Activated naive CD8-positive, alpha-beta T cell treated with anti-CD3 and anti-CD28 coated beads, Interleukin-2, amount 50 U/mL, for 24 hours (primary cell): ENCODE results near the gene SLC22A7.
A peak's percentile ranks its signal among the peaks of the same experiment; 100 is the strongest.
"Not testable (repeated sequence)": the region's sequence is repeated elsewhere in the genome, so short reads cannot be mapped to it uniquely, and the experiment has no call there.

Experiments used
- ATAC-seq: fragments of 150-1000 bp; cut with Tn5 transposase; one replicate; pipeline ENCODE4 v1.10.0; 2021
- DNase-seq: peaks from one replicate; pipeline ENCODE4 v3.0.0; 2021
- H3K27ac Mint-ChIP-seq: one replicate; pipeline ENCODE4 v1.8.0; 2021; ENCODE audit warnings: mild to moderate bottlenecking, mixed read lengths
- H3K27me3 Mint-ChIP-seq: one replicate; pipeline ENCODE4 v1.8.0; 2021; ENCODE audit warnings: mixed read lengths
- H3K36me3 Mint-ChIP-seq: one replicate; pipeline ENCODE4 v1.8.0; 2021; ENCODE audit warnings: low read depth, mixed read lengths
- H3K4me1 Mint-ChIP-seq: one replicate; pipeline ENCODE4 v1.8.0; 2021; ENCODE audit warnings: mixed read lengths
- H3K4me3 Mint-ChIP-seq: one replicate; pipeline ENCODE4 v1.8.0; 2021; ENCODE audit warnings: mild to moderate bottlenecking, moderate library complexity, mixed read lengths
- H3K9me3 Mint-ChIP-seq: one replicate; pipeline ENCODE4 v1.8.0; 2021; ENCODE audit warnings: mixed read lengths

The SLC22A7 gene

DNA sequence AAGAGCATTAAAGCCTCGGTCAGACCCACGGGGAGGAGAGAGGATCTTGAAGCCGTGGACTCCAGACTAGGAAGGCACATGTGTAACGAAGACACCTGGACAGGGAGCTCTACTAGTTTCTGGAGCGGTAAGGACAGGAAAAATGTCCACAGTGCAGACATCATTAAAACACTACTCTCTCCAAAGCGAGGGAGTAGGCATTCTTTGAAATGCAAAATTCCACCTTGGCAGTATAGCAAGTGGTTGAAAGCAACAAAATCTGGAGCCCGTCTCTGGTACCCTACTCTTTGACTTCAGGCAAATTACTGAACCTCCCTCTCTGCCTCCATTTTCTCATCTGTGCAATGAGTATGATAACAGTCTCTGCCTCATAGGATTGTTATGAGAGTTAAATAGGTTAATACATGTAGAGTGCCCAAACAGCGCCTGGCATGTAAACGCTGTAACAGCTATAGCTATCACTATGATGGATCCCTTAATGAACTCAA lies 11.0 kb downstream of the SLC22A7 start:
- H3K27ac Mint-ChIP-seq = no peak overlapping the region
- H3K27me3 Mint-ChIP-seq = no peaks in the 10 kb centered on the region
- H3K4me3 Mint-ChIP-seq = peak overlapping the region; percentile 78
- no peaks in the 10 kb centered on the region for H3K9me3 Mint-ChIP-seq
- peaks cover 13% of the 10 kb centered on the region for H3K4me1 Mint-ChIP-seq
- ATAC-seq (no peak), DNase-seq (no peak)
- H3K36me3 Mint-ChIP-seq = no peaks in the 10 kb centered on the region

DNA sequence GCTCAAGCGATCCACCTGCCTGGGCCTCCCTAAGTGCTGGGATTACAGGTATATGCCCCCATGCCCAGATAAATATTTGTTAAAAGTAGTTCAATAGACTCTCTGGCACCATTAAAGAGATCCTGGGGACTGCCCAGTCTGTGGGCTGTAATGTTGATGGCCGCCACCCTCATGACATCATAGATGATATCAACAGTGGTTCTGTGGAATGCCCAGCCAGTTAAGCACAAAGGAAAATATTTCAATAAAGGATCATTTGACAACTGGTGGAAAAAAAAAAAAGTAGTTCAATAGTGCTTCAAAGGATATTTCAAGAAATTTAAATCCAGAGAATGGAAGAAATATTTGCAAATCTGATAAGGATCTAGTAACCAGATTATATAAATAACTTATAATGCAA lies 12.1 kb downstream of the SLC22A7 start:
- peaks cover 13% of the 10 kb centered on the region for H3K4me1 Mint-ChIP-seq
- DNase-seq = no peak
- no peaks in the 10 kb centered on the region for H3K9me3 Mint-ChIP-seq
- no peak for ATAC-seq
- no peaks in the 10 kb centered on the region for H3K36me3 Mint-ChIP-seq
- H3K27ac Mint-ChIP-seq = no peak overlapping the region
- H3K4me3 Mint-ChIP-seq = no peak overlapping the region
- H3K27me3 Mint-ChIP-seq = no peaks in the 10 kb centered on the region

DNA sequence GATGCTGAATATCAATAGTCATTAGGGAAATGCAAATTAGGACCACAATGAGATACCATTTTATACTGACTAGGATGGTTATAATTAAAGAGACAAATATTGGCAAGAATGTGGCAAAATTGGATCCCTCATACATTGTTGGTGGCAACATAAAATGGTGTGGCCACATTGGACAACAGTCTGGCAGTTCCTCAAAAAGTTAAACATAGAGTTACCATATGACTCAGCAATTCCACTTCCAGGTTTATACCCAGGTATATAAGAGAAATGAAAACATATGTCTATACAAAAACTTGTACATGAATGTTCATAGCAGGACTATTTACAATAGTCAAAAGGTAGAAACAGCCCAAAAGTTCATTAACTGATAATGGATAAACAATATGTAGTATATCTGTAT lies 12.6 kb downstream of the SLC22A7 start:
- peaks cover 13% of the 10 kb centered on the region for H3K4me1 Mint-ChIP-seq
- no peaks in the 10 kb centered on the region for H3K27me3 Mint-ChIP-seq
- H3K36me3 Mint-ChIP-seq = no peaks in the 10 kb centered on the region
- DNase-seq = no peak
- ATAC-seq = no peak
- H3K4me3 Mint-ChIP-seq = no peak overlapping the region
- H3K27ac Mint-ChIP-seq = no peak overlapping the region
- no peaks in the 10 kb centered on the region for H3K9me3 Mint-ChIP-seq

DNA sequence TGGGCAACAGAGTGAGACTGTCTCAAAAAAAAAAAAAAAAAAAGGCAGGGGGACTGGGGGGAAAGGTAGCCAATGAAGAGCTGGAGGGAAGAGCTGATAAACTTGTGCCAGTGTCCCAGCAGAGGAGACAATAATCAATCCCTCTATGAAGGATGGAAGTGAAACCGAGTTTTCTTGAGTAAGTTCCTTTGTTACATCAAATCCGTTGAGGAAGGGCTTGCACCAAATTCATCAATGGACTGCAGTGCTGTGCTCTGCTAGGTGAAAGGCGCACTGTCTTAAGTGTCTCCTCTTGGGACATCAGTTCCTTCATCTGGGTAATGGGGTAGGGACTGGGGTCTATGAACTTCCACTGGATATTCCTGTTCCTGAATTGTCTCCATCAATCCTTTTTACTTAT lies 13.6 kb downstream of the SLC22A7 start:
- Mint-ChIP-seq H3K4me3 (no peak overlapping the region), H3K27me3 (no peaks in the 10 kb centered on the region), H3K4me1 (peaks cover 13% of the 10 kb centered on the region), H3K27ac (no peak overlapping the region), H3K9me3 (no peaks in the 10 kb centered on the region), H3K36me3 (no peaks in the 10 kb centered on the region)
- DNase-seq (no peak), ATAC-seq (no peak)

- ATAC-seq (no peak), DNase-seq (no peak)
- Mint-ChIP-seq H3K4me1 (peaks cover 12% of the 10 kb centered on the region), H3K27me3 (no peaks in the 10 kb centered on the region), H3K4me3 (no peak overlapping the region), H3K27ac (no peak overlapping the region), H3K9me3 (no peaks in the 10 kb centered on the region), H3K36me3 (no peaks in the 10 kb centered on the region)
Measured at GRCh38 chr6:43313813-43314212, 15.8 kb downstream of the SLC22A7 start.

DNA sequence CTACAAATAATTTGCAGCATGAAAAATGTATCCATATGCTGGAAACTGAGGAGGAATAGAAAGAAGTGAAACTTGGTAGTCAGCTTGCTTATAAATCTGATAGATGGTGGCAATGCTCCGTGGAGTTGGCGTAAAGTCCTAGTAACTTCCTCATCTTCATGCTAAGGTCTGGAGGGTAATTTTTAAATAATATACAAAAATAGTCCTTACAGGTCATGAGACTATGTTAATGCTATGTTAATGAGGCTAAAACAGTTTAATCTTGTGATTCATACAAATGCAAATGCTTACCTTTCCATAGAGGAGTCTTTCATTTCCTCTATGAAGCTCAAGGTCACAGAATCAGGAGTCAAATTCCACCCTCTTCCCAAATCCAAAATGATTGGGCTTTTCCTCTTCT lies 20.0 kb downstream of the SLC22A7 start:
- no peaks in the 10 kb centered on the region for H3K27me3 Mint-ChIP-seq
- ATAC-seq = no peak
- no peaks in the 10 kb centered on the region for H3K36me3 Mint-ChIP-seq
- H3K9me3 Mint-ChIP-seq = no peaks in the 10 kb centered on the region
- DNase-seq = no peak
- no peak overlapping the region for H3K4me3 Mint-ChIP-seq
- H3K27ac Mint-ChIP-seq = no peak overlapping the region
- peaks cover 3% of the 10 kb centered on the region for H3K4me1 Mint-ChIP-seq

GRCh38 chr6:43325876-43326275 lies 27.8 kb downstream of the SLC22A7 start:
- DNase-seq (no peak), ATAC-seq (no peak)
- Mint-ChIP-seq H3K4me3 (no peak overlapping the region), H3K27me3 (no peaks in the 10 kb centered on the region), H3K36me3 (no peaks in the 10 kb centered on the region), H3K4me1 (no peaks in the 10 kb centered on the region), H3K9me3 (no peaks in the 10 kb centered on the region), H3K27ac (no peak overlapping the region)

DNA sequence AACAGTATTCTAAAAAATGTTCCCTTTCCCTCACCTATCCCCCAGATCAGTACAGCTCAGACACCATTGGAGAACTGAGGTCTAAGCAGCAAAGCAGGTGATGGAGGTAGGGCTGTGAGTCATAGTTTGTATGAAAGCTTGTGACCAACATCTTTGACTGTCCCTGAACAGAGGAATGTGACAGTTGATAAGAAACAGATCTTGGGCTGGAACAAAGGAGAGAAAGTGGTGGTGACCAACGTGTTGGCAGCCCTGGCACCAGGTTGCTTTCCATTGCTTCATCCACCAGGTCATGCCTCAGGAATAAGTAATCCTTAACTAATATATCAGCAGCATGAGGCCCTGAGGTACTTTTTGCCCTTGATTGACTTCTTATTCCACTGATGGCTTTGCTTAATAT lies 30.5 kb downstream of the SLC22A7 start:
- Mint-ChIP-seq H3K4me1 (peaks cover 12% of the 10 kb centered on the region), H3K27ac (no peak overlapping the region), H3K9me3 (no peaks in the 10 kb centered on the region), H3K4me3 (no peak overlapping the region), H3K36me3 (no peaks in the 10 kb centered on the region), H3K27me3 (no peaks in the 10 kb centered on the region)
- ATAC-seq = no peak
- no peak for DNase-seq

DNA sequence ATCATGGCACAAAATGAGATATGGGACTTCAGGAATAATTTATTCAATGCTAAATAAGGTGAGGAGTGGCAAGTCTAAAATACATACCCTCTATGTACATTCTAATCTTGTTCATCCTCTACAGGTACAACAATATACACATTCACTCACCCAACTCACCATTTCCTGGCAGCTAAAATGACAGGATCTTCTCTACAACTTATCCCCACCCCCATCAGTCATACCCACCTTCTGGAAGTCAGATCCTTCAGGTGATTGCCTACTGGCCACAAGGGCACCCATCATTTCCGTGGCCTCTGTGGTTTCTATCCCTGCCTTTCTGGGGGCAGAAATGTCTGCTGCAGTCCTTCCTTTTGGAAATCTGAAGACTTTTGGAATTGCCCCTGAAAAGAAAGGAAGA lies 33.4 kb downstream of the SLC22A7 start:
- H3K4me3 Mint-ChIP-seq = no peak overlapping the region
- H3K4me1 Mint-ChIP-seq = peaks cover 17% of the 10 kb centered on the region
- H3K27ac Mint-ChIP-seq = no peak overlapping the region
- H3K36me3 Mint-ChIP-seq = no peaks in the 10 kb centered on the region
- no peak for DNase-seq
- no peak for ATAC-seq
- no peaks in the 10 kb centered on the region for H3K27me3 Mint-ChIP-seq
- H3K9me3 Mint-ChIP-seq = no peaks in the 10 kb centered on the region

- Mint-ChIP-seq H3K9me3 (no peaks in the 10 kb centered on the region), H3K4me3 (no peak overlapping the region), H3K4me1 (peaks cover 17% of the 10 kb centered on the region), H3K27ac (no peak overlapping the region), H3K27me3 (no peaks in the 10 kb centered on the region), H3K36me3 (no peaks in the 10 kb centered on the region)
- no peak for DNase-seq
- no peak for ATAC-seq
Measured at GRCh38 chr6:43331891-43332290, 33.8 kb downstream of the SLC22A7 start.

- Mint-ChIP-seq H3K27ac (no peak overlapping the region), H3K4me1 (peaks cover 22% of the 10 kb centered on the region), H3K36me3 (peaks cover 3% of the 10 kb centered on the region), H3K4me3 (no peak overlapping the region), H3K9me3 (no peaks in the 10 kb centered on the region), H3K27me3 (no peaks in the 10 kb centered on the region)
- no peak for ATAC-seq
- DNase-seq = no peak
Measured at GRCh38 chr6:43334466-43335095, 36.5 kb downstream of the SLC22A7 start.

- H3K36me3 Mint-ChIP-seq = peaks cover 10% of the 10 kb centered on the region
Measured at GRCh38 chr6:43335469-43335868, 37.4 kb downstream of the SLC22A7 start.

DNA sequence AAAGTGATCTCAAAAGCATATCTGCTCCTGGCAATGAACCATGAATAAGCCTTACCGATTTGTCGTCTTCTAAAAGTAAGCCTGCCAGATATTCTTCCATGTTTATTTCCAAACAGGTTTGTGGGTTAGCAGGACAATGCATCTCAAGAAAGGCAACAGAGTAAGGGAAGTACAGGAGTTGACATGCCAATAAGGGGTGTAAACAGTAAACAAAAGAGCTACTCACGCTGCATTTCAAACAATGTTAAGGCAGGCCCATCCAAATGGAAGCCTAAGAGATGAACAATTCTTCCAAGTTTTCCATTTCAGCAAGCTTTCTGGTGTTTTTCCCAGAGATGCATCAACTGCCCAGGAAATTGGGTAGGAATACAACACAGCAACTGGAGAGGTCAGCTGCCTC lies 38.3 kb downstream of the SLC22A7 start:
- Mint-ChIP-seq H3K4me1 (peaks cover 20% of the 10 kb centered on the region), H3K4me3 (no peak overlapping the region), H3K9me3 (no peaks in the 10 kb centered on the region), H3K27me3 (no peaks in the 10 kb centered on the region), H3K36me3 (peaks cover 17% of the 10 kb centered on the region), H3K27ac (no peak overlapping the region)
- ATAC-seq (no peak), DNase-seq (no peak)

More at GRCh38 chr6:43335469-43335868, 37.4 kb downstream of the SLC22A7 start:
- Mint-ChIP-seq H3K4me1 (peaks cover 22% of the 10 kb centered on the region), H3K27ac (no peak overlapping the region), H3K9me3 (no peaks in the 10 kb centered on the region), H3K27me3 (no peaks in the 10 kb centered on the region), H3K4me3 (no peak overlapping the region)
- DNase-seq (no peak), ATAC-seq (no peak)

- ATAC-seq = no peak
- Mint-ChIP-seq H3K36me3 (peaks cover 25% of the 10 kb centered on the region), H3K9me3 (no peaks in the 10 kb centered on the region), H3K4me3 (no peak overlapping the region), H3K27me3 (no peaks in the 10 kb centered on the region), H3K4me1 (peaks cover 10% of the 10 kb centered on the region), H3K27ac (peak overlapping the region; percentile 36)
- no peak for DNase-seq
Measured at GRCh38 chr6:43338243-43338642, 40.2 kb downstream of the SLC22A7 start.

GRCh38 chr6:43339168-43339567 lies 41.1 kb downstream of the SLC22A7 start:
- Mint-ChIP-seq H3K4me1 (peaks cover 10% of the 10 kb centered on the region), H3K27ac (no peak overlapping the region), H3K4me3 (no peak overlapping the region), H3K36me3 (peaks cover 28% of the 10 kb centered on the region), H3K27me3 (no peaks in the 10 kb centered on the region), H3K9me3 (no peaks in the 10 kb centered on the region)
- ATAC-seq = no peak
- no peak for DNase-seq

DNA sequence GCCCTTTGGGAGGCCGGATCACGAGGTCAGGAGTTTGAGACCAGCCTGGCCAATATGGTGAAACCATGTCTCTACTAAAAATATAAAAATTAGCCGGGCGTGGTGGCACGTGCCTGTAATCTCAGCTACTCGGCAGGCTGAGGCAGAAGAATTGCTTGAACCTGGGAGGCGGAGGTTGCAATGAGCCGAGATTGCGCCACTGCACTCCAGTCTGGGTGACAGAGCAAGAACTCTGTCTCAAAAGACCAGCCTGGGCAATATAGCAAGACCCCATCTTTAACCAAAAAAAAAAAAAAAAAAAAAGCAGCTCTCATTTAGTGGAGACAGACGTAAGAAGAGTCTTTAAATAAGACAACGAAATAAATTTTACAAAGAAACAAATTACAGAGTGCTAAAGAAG lies 48.2 kb downstream of the SLC22A7 start:
- peaks cover 20% of the 10 kb centered on the region for H3K36me3 Mint-ChIP-seq
- H3K27ac Mint-ChIP-seq, H3K4me1 Mint-ChIP-seq: not testable (repeated sequence)

More for the DNA sequence above, 48.2 kb downstream of the SLC22A7 start:
- not testable (repeated sequence) for ATAC-seq, H3K4me3 Mint-ChIP-seq, H3K9me3 Mint-ChIP-seq, DNase-seq, H3K27me3 Mint-ChIP-seq
